K562 (cell line): ENCODE measurements around the gene NR1I3. TPM values are rescaled to one million over a fixed set of nuclear protein-coding genes. Genes with fewer than 3 reads are reported as not detected.

ENCODE experiments used
- AFF4 ChIP-seq: sonication (generic); formaldehyde crosslinking; IDR thresholded peaks from 2 replicates; pipeline ENCODE4 v1.8.0; 2023; ENCODE audit warnings: mild to moderate bottlenecking, missing genetic modification reagents
- ESRRA ChIP-seq: fragments of 450-650 bp; IDR thresholded peaks from 2 replicates; pipeline ENCODE4 v1.6.1; 2014; ENCODE audit warnings: low read depth, mild to moderate bottlenecking, moderate library complexity, borderline replicate concordance
- NFATC3 ChIP-seq: fragments of 450-650 bp; IDR thresholded peaks from 2 replicates; pipeline ENCODE4 v1.6.1; 2017; ENCODE audit warnings: mild to moderate bottlenecking
- RERE ChIP-seq: sonication (generic); formaldehyde crosslinking; IDR thresholded peaks from 2 replicates; pipeline ENCODE4 v1.8.0; 2023; ENCODE audit warnings: missing genetic modification reagents, mild to moderate bottlenecking, borderline replicate concordance
- VEZF1 ChIP-seq: fragments of 200-800 bp; sonication (Bioruptor generic); IDR thresholded peaks from 2 replicates; pipeline ENCODE4 v1.6.1; 2017; ENCODE audit warnings: missing genetic modification characterization, missing compliant biosample characterization
- ZNF318 ChIP-seq, 2 experiments: fragments of 450-650 bp; IDR thresholded peaks; 2 replicates each; pipeline ENCODE4 v1.6.1; 2016; ENCODE audit warnings: mild to moderate bottlenecking in 2 of 2, borderline replicate concordance in 1 of 2, low read depth in 1 of 2, moderate library complexity in 1 of 2
- ZNF668 ChIP-seq: fragments of 250-450 bp; sonication (Bioruptor Pico); IDR thresholded peaks from 2 replicates; pipeline ENCODE4 v1.8.0; 2022; ENCODE audit warnings: mild to moderate bottlenecking, inconsistent platforms
- ZNF830 ChIP-seq: fragments of 250-450 bp; sonication (Bioruptor Pico); IDR thresholded peaks from 2 replicates; pipeline ENCODE4 v1.5.0; 2021; ENCODE audit warnings: mild to moderate bottlenecking
- polyA plus RNA-seq, 8 experiments: library from polyadenylated mRNA; depleted of rRNA in 4 of 8; stranded (reverse) in 5 of 8; unstranded in 3 of 8; fragments of >200 nt; fragmentation: Nextera tagmentation in 2 of 8; fragmentation: Illumina TruSeq in 1 of 8; extraction: Ambion mirVana in 2 of 8; extraction: Trizol in 1 of 8; gene quantifications; 2 replicates each; pipeline versions ENCODE4 v1.2.1 to v1.2.3, GENCODE V29; 2011 to 2014; ENCODE audit warnings: inconsistent platforms in 1 of 8, missing spikeins in 1 of 8
- total RNA-seq, 7 experiments: library from RNA; depleted of rRNA in 6 of 7; stranded (reverse); fragments of >200 nt in 6 of 7; fragmentation: Illumina TruSeq in 2 of 7; extraction: Trizol in 2 of 7; gene quantifications; 2 replicates each; pipeline versions ENCODE4 v1.2.1 to v1.2.3, GENCODE V29; 2011 to 2021; ENCODE audit warnings: low replicate concordance in 1 of 7

Gene NR1I3
- total and polyA plus RNA-seq, 9 of the 15 experiments (the other 6 are each of a cell fraction or from before 2014, with no cell fraction given): 0.11 TPM; not detected in 8

- no peak for TF ChIP-seq ZNF318 (IDR thresholded peaks at IDR 0.05; ENCODE audit: borderline replicate concordance in 1 of 2, low read depth in 1 of 2)
- TF ChIP-seq RERE (CRISPR knock-in tag): no peak
- TF ChIP-seq ZNF830 (CRISPR knock-in tag): no peak
- TF ChIP-seq ZNF668 (CRISPR knock-in tag): no peak
- no peak for TF ChIP-seq NFATC3
- TF ChIP-seq AFF4 (CRISPR knock-in tag): no peak
- no peak for TF ChIP-seq VEZF1 (CRISPR knock-in tag)
- no peak for TF ChIP-seq ESRRA
Measured at GRCh38 chr1:161188381-161188780, 49.6 kb downstream of the NR1I3 start (continued).
